Right renal cortex interstitium (tissue), 3 donors: ENCODE measurements around the gene FAM81A. TPM values are rescaled to one million over a fixed set of nuclear protein-coding genes. Genes with fewer than 3 reads are reported as not detected.
"Not testable (repeated sequence)": the region's sequence is repeated elsewhere in the genome, so short reads cannot be mapped to it uniquely, and the experiment has no call there.

ENCODE experiments used
- DNase-seq, 3 donors: peaks; one replicate each; pipeline ENCODE4 v3.0.0-alpha.2; 2013; ENCODE audit warnings: low read depth in 3 of 3, low spot score in 2 of 3
- polyA plus RNA-seq, 3 donors: library from polyadenylated mRNA; unstranded; fragments of 120-200 nt; gene quantifications; one replicate each; pipeline ENCODE4 v1.2.1, GENCODE V29; 2013; ENCODE audit not compliant: insufficient read length in 3 of 3

Gene FAM81A
- polyA plus RNA-seq, 3 donors: 19.0 to 25.7 (median 21.1) TPM

DNA sequence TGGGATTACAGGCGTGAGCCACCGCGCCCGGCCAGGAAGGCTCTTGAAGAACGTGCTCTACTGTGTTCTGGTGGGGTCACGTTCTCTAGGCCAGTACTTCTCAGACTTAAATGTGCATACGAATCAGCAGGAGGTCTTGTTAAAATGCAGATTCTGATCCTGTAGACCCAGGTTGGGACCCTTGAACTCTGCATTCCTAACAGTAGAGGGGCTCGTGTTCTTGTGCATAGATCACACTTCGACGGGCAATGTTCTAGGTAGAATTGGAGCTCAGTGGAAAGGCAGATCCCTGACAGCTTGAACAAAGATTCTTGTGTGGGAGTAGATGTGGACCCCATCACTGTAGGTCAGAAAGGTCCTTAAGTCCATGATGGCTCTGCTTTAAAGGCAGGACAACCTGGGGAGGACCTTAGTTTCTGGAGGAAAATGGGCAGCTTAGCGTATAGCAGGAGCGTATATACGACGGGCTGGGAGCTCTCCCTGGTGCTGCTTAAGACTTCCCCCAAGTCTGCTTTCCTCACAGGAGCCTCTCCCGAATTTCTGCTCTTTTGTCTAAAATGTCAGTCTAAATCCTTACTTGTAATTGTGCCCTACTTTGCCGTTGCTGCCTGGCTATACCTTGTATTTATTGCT is 16.9 kb upstream of the FAM81A start:
- no peak for DNase-seq

GRCh38 chr15:59424616-59425015 is 13.4 kb upstream of the FAM81A start:
- no peak for DNase-seq

GRCh38 chr15:59428898-59429297 is 9.1 kb upstream of the FAM81A start:
- not testable (repeated sequence) for DNase-seq

GRCh38 chr15:59432389-59432788 is 5.6 kb upstream of the FAM81A start:
- DNase-seq: no peak

GRCh38 chr15:59434481-59434880 is 3.5 kb upstream of the FAM81A start:
- no peak for DNase-seq

GRCh38 chr15:59436774-59437141 is 1.2 kb upstream of the FAM81A start:
- DNase-seq: no peak

- no peak for DNase-seq
Observed at GRCh38 chr15:59437142-59437816, 707 bp upstream of the FAM81A start.

- DNase-seq: no peak
Observed at GRCh38 chr15:59438625-59439290, 772 bp downstream of the FAM81A start.

DNA sequence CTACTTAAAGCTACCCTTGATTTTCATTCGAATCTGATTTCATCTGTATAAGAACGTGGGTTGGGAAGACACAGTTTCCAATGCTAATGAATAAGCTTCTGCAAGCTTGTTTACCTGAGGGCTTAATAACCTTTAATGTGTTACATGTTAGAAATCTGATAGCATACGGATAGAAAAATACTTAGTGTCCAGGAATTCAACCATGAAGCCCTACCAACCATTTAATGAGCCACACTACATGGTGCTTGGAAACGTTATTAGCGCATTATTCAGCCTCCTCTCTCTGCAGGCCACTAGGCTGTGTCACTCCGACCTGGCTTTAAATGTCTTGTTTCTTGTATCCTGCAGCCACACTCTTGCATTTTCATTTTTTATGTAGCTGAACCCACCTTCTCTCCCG is 1.6 kb downstream of the FAM81A start:
- DNase-seq: no peak

GRCh38 chr15:59443341-59444072 is 5.5 kb downstream of the FAM81A start:
- no peak for DNase-seq

GRCh38 chr15:59444081-59444835 is 6.3 kb downstream of the FAM81A start:
- no peak for DNase-seq

DNA sequence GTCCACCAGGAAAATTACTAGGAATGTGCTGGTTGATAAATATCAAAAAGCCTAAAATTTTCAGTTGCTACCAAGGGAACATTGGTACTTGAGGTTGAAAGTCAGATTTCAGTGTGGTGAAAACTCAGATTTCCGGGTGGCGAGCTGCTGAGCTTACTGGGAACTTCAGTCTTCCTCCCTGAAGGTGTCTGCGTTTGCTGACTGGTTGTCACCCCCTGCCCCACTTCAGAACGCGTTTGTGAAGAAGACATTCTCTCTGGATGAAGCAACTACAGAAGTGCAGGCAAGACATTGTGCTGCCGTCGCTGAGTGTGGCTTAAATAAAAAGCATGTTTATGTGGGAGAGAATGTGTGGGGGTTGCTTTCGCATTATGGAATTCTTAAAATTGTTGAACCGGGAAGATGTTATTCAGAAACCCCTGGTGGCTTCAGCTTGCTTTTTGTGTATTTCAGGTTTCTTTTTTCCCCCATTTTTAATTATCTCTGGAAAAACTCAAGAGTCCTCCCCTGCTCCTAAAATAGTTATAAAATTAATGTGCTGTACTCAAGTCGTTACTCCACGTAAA is 7.1 kb downstream of the FAM81A start:
- DNase-seq: no peak

DNA sequence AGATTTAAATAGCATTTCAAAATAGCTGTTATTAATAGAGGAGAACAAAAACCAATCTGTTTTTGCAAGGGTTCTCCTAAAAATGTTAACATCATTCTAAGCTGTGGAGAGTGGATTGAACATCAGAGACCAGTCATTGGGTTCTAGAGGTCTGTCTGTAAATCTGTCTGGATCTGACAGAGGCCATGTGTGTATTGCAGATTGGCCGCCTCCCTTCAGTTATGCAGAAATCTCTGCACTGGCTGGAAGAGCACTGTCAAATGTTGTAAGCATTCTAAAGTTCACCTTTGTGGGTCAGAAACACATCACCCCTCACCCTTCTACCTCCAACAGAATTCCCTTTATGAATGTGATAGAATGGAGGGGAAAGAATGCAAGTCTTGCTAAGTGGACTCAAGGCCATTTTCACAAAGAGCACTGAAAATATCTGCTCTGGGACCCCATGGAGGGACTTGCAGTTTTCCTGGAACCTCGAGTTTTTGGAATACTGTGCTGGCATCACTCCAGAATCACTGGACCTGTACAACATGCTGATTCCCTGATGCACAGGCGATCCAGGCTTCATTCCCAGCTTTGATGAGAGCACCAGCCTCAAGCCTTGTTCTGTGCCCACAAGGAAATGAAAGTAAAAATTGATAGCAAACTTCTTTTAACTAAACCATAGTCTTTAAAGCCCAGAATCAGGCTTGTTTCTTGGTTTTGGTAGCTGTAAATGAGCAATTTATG is 8.4 kb downstream of the FAM81A start:
- DNase-seq: no peak

DNA sequence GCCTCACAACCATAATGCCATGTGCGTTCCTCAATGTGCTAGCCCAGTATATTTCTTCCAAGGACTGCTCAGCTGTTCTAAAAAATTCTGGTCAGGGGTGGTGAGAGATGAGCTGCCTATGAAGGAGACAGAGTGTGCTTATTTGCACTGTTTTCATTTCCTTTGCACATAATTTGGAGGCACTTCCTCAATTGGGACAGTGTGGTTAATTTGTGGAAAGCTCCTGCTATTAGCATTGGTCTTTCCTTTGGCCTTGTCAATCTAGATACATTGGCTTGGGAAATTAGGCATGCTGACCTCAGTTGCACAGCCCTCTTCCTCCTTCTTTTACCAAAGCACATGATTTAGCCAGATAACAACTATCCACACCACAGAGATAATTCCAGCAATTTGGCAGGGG is 9.4 kb downstream of the FAM81A start:
- DNase-seq: no peak

- no peak for DNase-seq
Observed at GRCh38 chr15:59448871-59449270, 10.9 kb downstream of the FAM81A start.

DNA sequence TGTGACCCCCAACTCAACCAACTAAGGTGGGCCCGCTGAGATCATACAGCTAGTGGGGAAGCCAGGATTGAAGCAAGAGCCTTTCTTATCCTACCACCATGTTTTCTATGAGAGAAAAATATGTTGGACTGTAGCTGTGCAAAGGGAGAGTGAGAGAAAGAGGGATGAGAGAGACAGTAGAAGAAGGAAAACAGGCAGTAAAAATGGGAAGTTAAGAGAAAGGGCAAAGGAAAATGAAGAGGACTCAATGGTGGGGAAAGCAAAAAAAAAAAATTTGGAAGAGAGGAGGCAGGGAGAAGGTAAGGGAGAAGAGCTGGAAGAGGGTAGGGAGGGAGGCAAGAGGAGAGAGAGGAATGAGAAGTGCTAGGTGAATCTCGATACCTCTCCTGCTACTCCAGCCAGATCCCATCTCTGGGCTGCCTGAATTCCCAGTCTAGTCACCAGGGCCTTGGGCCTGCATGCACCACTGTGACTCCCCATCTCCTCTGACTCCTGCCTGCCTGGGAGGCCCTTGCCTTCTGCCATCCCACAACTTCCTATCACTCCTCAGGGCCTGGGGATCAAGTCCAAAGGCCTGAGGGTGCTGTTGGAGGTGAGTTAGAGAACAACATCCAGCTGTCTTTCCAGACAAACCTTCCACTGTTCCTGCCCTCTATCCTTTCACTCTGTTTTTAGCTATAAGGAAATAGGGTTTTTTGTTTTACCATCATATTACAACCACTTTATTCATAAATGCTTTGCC is 15.7 kb downstream of the FAM81A start:
- no peak for DNase-seq

- no peak for DNase-seq
Observed at GRCh38 chr15:59456114-59456513, 18.1 kb downstream of the FAM81A start.

DNA sequence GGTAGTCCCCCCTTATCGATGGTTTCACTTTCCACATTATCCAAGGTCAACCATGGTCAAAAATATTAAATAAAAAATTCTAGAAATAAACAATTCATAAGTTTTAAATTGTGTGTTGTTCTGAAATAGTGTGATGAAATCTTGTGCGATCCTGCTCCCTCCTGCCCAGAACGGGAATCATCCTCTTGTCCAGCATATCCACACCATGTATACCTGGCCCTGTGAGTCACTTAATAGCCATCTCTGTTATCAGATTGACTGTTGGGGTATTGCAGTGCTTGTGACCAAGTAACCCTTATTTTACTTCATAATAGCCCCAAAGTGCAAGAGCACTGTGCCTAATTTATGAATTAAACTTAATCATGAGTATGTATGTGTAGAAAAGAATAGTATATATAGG is 19.1 kb downstream of the FAM81A start:
- no peak for DNase-seq

DNA sequence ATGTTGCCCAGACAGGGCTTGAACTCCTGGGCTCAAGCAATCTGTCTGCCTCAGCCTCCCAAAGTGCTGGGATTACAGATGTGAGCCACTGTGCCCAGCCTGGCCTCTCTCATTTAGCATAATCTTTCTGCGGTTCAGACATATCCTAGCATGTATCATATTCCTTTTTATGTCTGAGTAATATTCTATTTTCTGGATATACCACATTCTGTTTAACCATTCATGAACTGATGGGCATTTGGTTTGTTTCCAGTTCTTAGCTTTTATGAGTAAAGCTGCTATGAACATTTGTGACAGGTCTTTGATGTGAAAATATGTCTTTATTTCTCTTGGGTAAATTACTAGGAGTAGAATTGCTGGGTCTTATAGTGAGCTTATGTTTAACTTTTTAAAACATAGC is 23.5 kb downstream of the FAM81A start:
- no peak for DNase-seq
